Right ventricle myocardium superior (tissue), 1 donor: ENCODE measurements around the gene CD48. TPM values are rescaled to one million over a fixed set of nuclear protein-coding genes. Genes with fewer than 3 reads are reported as not detected.
"Not testable (repeated sequence)": the region's sequence is repeated elsewhere in the genome, so short reads cannot be mapped to it uniquely, and the experiment has no call there.

Experiments
- ATAC-seq: fragments of 200-7000 bp; cut with Tn5 transposase; one replicate; pipeline ENCODE4 v1.9.1; 2020; ENCODE audit warnings: mild to moderate bottlenecking; ENCODE audit not compliant: poor library complexity
- DNase-seq: peaks from one replicate; pipeline ENCODE4 v3.0.0-alpha.2; 2020
- intact Hi-C: fragments of 100-400 bp; cut with DNase I; formaldehyde crosslinking; loops from one replicate; pipeline ENCODE4 v1.11.2; 2022
- total RNA-seq: library from RNA; stranded (reverse); fragmentation: NEBNext Ultra II Directional; extraction: Animal tissue kit (Norgen Biotek cat#: 25700); gene quantifications from one replicate; pipeline ENCODE4 v1.2.1, GENCODE V29; 2021
- donor health status: DM: no; HTN: yes; CAD: no; lungs with severe emphysema.

The CD48 gene
- total RNA-seq, 1 donor from 2014 or later = 0.91 TPM

DNA sequence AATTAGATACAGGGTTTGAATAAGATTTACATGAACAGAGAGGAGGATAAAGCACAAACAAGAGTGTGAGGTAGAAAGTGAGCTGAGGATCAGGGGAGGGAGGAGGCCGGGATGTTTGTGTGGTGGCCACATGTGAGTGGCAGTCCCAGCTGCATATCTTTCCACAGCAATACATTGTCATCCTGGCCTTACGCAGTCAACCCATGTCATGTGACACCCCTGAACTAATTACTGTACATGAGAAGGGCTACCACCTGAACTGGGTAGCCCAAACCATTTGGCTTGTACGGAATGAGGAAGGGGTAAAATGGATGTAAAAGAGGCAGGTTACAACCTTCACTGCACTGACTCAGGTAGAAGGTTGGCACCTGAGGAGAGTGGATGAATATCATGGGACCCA lies 31.6 kb upstream of the CD48 start:
- intact Hi-C loops = no loop called here

GRCh38 chr1:160742428-160743127 lies 31.0 kb upstream of the CD48 start:
- DNase-seq = no peak
- no peak for ATAC-seq
- intact Hi-C loops = no loop called here

More for the DNA sequence above, 31.6 kb upstream of the CD48 start:
- ATAC-seq (no peak), DNase-seq (no peak)

DNA sequence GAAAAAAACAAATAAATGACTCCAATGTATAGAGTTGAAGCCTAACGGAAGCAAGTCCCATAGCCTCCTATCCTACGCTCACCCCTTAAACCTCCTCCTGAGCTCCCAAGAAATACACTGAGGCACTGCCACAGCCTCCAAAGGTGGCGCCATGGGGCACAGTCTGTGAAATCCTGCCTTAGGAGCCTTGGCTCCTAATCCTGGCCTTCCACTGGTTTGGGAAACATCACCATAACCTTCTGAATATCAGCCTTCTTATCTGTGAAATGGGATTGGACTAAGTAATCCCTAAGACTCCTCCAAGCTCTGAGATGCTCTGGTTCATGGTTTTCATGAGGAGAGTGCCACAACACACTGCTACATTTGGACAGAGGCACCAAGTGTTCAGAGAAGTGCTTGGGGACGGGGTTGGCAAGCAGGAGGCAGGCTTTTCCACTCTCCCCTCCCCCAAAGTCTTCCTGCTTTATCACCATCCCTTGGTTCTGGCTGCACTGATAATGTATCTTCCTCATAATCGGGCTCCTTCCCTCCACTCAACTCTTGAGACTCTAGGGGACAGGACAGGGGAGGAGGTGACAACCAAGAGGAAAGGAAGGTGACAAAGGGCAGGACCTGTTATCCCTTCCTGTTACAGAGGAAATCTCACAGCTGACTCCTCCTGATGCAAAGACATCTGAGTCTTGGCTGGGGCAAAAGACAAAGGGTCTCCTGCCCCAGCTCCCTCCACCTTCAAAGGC lies 30.2 kb upstream of the CD48 start:
- intact Hi-C loops = no loop called here
- DNase-seq (no peak), ATAC-seq (no peak)

DNA sequence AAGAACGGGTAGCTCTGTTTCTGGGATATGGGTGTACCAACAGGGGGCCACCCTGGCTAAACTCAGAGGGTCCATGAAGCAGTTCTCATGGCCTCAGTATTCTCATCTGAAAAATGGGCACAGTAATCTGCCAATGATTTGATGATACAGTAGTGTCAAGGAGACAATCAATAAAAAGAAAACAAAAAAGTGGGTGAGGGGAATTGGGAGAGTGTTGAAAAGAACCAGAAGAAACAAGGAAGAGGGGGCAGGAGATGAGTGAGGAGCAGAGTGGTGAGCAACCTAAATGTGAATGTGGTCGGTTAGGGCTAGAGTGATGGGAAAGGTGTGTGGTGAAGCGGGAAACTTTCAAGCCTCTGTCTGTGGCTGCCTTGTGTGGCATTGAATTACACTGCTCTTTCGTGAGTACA lies 29.5 kb upstream of the CD48 start:
- ATAC-seq = no peak
- intact Hi-C loops = no loop called here
- no peak for DNase-seq

GRCh38 chr1:160740133-160740688 lies 28.6 kb upstream of the CD48 start:
- intact Hi-C loops = no loop called here
- DNase-seq (no peak), ATAC-seq (no peak)

DNA sequence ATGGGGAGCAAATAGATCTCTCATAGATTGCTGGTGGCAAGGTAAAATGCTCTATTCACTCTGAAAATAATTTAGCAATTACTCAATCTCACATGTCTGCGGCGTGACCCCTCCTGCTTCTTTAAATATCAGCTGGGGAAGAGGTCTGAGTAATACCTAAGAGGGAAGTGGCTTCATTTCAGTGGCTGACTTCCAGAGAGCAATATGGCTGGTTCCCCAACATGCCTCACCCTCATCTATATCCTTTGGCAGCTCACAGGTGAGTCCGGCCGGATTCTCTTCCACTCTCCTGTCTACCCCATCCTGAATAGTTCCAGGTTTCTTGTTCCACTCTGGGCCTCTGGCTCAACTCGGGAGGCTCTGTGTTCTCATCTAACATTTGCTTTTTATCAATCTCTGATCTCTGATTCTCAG lies 27.5 kb upstream of the CD48 start, which contains the start of gene SLAMF7:
SLAMF7 (plus strand) TSS at position 150 of the 414 bp plus-strand sequence; CDS start at position 205, 55 bp downstream.
- ATAC-seq (no peak), DNase-seq (peak; percentile 42)
- intact Hi-C loops = no loop called here

DNA sequence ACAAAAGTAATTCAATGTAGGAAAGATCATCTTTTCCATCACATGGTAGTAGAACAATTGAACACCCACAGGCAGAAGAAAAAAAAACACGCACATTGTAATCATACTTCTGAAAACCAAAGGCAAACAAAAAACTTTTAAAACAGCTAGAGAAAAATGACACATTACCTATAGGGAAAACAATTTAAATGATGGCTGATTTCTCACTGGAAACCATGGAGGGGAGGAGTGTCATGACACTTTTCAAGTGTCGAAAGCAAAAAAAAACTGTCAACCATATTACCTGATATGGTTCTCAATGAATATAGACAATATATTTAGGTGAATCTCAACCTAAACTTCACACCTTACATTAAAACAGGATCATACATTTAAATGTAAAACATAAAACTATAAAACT lies 26.6 kb upstream of the CD48 start:
- no peak for ATAC-seq
- no peak for DNase-seq
- intact Hi-C loops = no loop called here

- intact Hi-C loops = no loop called here
- ATAC-seq (no peak), DNase-seq (no peak)
These were observed 22.7 kb upstream of the CD48 start for GRCh38 chr1:160734301-160734700.

- intact Hi-C loops = no loop called here
- no peak for ATAC-seq
These were observed 22.3 kb upstream of the CD48 start for GRCh38 chr1:160733898-160734297.

DNA sequence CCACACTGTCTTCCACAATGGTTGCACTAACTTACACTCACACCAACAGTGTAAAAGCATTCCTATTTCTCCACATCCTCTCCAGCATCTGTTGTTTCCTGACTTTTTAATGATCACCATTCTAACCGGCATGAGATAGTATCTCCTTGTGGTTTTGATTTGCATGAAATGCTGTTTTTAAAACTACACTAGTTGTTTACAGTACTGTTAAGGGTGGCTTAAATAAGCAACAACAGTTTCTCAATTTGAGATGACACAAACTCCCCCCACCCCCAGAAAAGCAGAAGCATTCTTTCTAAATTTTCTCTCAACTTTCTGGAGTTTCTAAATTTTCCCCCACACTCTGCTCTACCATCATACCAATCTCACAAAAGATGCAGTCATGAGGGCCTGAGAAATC lies 20.4 kb upstream of the CD48 start:
- intact Hi-C loops = no loop called here
- DNase-seq (no peak), ATAC-seq (no peak)

More at GRCh38 chr1:160733898-160734297, 22.3 kb upstream of the CD48 start:
- no peak for DNase-seq

DNA sequence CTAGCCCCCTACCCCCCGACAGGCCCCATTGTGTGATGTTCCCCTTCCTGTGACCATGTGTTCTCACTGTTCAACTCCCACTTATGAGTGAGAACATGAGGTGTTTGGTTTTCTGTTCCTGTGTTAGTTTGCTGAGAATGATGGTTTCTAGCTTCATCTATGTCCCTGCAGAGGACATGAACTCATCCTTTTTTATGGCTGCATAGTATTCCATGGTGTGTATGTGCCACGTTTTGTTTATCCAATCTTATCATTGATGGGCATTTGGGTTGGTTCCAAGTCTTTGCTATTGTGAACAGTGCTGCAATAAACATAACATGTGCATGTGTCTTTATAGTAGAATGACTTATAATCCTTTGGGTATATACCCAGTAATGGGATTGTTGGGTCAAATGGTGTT lies 19.9 kb upstream of the CD48 start:
- DNase-seq, ATAC-seq, intact Hi-C loops: not testable (repeated sequence)

GRCh38 chr1:160727316-160727640 lies 15.7 kb upstream of the CD48 start:
- DNase-seq (no peak), ATAC-seq (no peak)
- intact Hi-C loops = loop anchor here (5.0 kb wide), 2 partner anchors 225 to 265 kb away; partner anchors contain the start of gene ITLN2

GRCh38 chr1:160726498-160727315 lies 15.1 kb upstream of the CD48 start:
- intact Hi-C loops = loop anchor here (5.0 kb wide), 2 partner anchors 226 to 266 kb away; partner anchors contain the start of gene ITLN2
- ATAC-seq = peak; percentile 87
- no peak for DNase-seq

DNA sequence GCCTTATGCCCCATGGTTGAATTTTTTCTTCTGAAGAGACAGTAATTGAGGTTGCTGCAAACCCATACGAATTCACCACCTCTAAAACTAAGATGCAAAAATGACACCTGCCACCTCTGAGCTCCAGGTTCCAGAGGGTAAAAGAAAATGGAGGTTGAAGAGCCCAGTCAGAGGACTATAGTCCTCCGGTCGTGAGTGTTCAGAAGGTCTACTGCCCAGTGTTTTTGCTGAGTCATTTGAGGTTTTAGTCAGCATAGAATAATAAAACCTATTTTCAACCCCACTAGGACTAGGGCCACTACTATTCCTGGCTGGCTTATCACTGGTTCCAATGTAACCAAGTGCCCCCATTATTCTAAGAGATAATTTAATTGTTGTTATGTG lies 14.5 kb upstream of the CD48 start:
- DNase-seq = no peak
- ATAC-seq = no peak
- intact Hi-C loops = loop anchor here (5.0 kb wide), 2 partner anchors 226 to 266 kb away; partner anchors contain the start of gene ITLN2

GRCh38 chr1:160724465-160725242 lies 13.0 kb upstream of the CD48 start:
- no peak for DNase-seq
- no peak for ATAC-seq
- intact Hi-C loops = loop anchor here (5.0 kb wide), 2 partner anchors 228 to 268 kb away; partner anchors contain the start of gene ITLN2

- ATAC-seq (no peak), DNase-seq (no peak)
- intact Hi-C loops = no loop called here
These were observed 11.7 kb upstream of the CD48 start for GRCh38 chr1:160723332-160723731.

DNA sequence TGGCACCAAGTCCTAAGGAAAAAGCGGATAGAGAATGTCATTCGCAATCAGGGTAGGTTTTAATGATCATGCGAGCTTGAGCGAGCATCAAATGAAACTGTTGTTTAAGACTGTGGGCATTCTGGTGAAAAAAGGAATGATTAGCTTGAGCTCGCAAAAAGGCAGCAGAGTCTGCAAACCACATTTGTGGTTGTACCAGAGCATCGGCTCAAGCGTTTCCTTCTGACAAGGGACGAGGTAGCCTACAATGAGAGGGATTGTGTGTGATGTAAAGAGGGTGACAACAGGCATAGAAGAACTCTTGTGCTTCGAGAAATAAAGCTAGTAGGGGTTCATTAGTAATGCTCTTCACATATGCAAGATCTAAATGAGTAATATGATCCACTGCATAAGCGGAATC lies 11.1 kb upstream of the CD48 start:
- DNase-seq = no peak
- ATAC-seq = no peak
- intact Hi-C loops = no loop called here

DNA sequence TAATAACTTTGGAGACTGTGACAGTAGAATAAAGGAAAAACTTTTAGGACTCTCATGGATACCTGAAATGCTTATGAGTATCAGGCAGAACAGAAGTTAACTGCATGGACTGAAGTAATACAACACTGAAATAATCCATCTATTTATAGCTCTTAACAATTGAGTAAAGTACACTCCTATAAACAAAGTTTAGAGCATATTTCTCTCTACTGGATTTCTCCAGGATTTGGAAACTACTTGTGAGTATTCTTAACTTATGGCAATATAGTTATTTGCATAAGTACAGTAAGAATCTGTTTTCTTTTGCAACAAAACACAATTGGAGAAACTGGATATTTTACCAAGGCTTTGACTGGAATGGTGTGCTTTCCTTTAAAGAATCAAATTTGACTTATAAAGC lies 9.9 kb upstream of the CD48 start:
- intact Hi-C loops = no loop called here
- DNase-seq (no peak), ATAC-seq (no peak)
